SK-N-SH (cell line): Measurements from ENCODE around the gene KCNJ15. TPM values are rescaled to one million over a fixed set of nuclear protein-coding genes. Genes with fewer than 3 reads are reported as not detected.

Source experiments
- CTCF ChIA-PET: fragments of 300-600, 350-600 bp; formaldehyde crosslinking; extraction: SDS; loops from one replicate; lab custom pipeline; 2021; lab: Yijun Ruan, JAX
- POLR2A ChIA-PET: fragments of 350-600 bp; sonication (Branson Sonifier 250); formaldehyde crosslinking; extraction: SDS; loops from one replicate; lab custom pipeline; 2020; ENCODE audit warnings: antibody characterized with exemption, inconsistent platforms; lab: Yijun Ruan, JAX
- DNase-seq: peaks from one replicate; pipeline ENCODE4 v3.0.0; 2012
- H2AFZ ChIP-seq: fragments of 200-600 bp; sonication (generic); 2 replicates; pipeline ENCODE4 v1.8.1; 2016; ENCODE audit warnings: antibody characterized with exemption, mild to moderate bottlenecking, low read depth
- H3F3A ChIP-seq: fragments of 200-600 bp; sonication (generic); replicated peaks from 2 replicates; pipeline ENCODE3; 2016; ENCODE audit warnings: antibody characterized with exemption, mild to moderate bottlenecking; ENCODE audit not compliant: insufficient read depth
- H3K27ac ChIP-seq, 2 experiments: fragments of 200-500 bp in 1 of 2; fragments of 200-600 bp in 1 of 2; sonication (Bioruptor generic) in 1 of 2; sonication (generic), shearing (Covaris generic) in 1 of 2; 2 replicates each; pipeline versions ENCODE4 v1.5.1 to v1.6.1; 2014 to 2016; ENCODE audit warnings: low read depth in 2 of 2, inconsistent platforms in 1 of 2, low read length in 1 of 2, mild to moderate bottlenecking in 1 of 2, mixed read lengths in 1 of 2
- H3K27me3 ChIP-seq: fragments of 200-600 bp; sonication (generic), shearing (Covaris generic); 2 replicates; pipeline ENCODE4 v1.6.1; 2016; ENCODE audit warnings: mixed run types; ENCODE audit not compliant: insufficient read depth
- H3K36me3 ChIP-seq, 2 experiments: fragments of 200-500 bp in 1 of 2; fragments of 200-600 bp in 1 of 2; sonication (Bioruptor generic) in 1 of 2; sonication (generic) in 1 of 2; replicated peaks in 1 of 2; 2 replicates each; pipeline versions ENCODE3 to v1.5.1; 2014 to 2016; ENCODE audit warnings: low read length in 1 of 2, mild to moderate bottlenecking in 1 of 2; ENCODE audit not compliant: insufficient read depth in 2 of 2, control insufficient read depth in 1 of 2
- H3K4me1 ChIP-seq, 2 experiments: fragments of 200-500 bp in 1 of 2; fragments of 200-600 bp in 1 of 2; sonication (Bioruptor generic) in 1 of 2; sonication (generic), shearing (Covaris generic) in 1 of 2; 2 replicates each; pipeline versions ENCODE4 v1.5.1 to v1.6.1; 2014 to 2016; ENCODE audit warnings: low read depth in 1 of 2, low read length in 1 of 2, mixed run types in 1 of 2; ENCODE audit not compliant: insufficient read depth in 2 of 2, control insufficient read depth in 1 of 2
- H3K4me2 ChIP-seq: fragments of 200-600 bp; sonication (generic), shearing (Covaris generic); 2 replicates; pipeline ENCODE4 v1.6.1; 2017; ENCODE audit warnings: mixed run types
- H3K4me3 ChIP-seq, 2 experiments: fragments of 200-500 bp in 1 of 2; fragments of 200-600 bp in 1 of 2; sonication (Bioruptor generic) in 1 of 2; sonication (generic), shearing (Covaris generic) in 1 of 2; 2 replicates each; pipeline versions ENCODE4 v1.5.1 to v1.8.1; 2014 to 2016; ENCODE audit warnings: low read depth in 2 of 2, inconsistent platforms in 1 of 2, low read length in 1 of 2, mild to moderate bottlenecking in 1 of 2, mixed read lengths in 1 of 2, moderate library complexity in 1 of 2
- H3K79me2 ChIP-seq: fragments of 200-600 bp; sonication (generic); 2 replicates; pipeline ENCODE4 v1.8.1; 2017; ENCODE audit warnings: mild to moderate bottlenecking; ENCODE audit not compliant: insufficient read depth
- H3K9ac ChIP-seq: fragments of 200-600 bp; sonication (generic); 2 replicates; pipeline ENCODE4 v1.6.1; 2017; ENCODE audit warnings: mixed run types
- H3K9me2 ChIP-seq: fragments of 200-600 bp; sonication (generic); 2 replicates; pipeline ENCODE4 v1.6.1; 2017; ENCODE audit warnings: mixed run types
- H3K9me3 ChIP-seq: fragments of 200-600 bp; sonication (generic); 2 replicates; pipeline ENCODE4 v1.6.1; 2017; ENCODE audit warnings: mixed run types, mild to moderate bottlenecking, moderate library complexity
- H4K20me1 ChIP-seq: fragments of 200-600 bp; sonication (generic); 2 replicates; pipeline ENCODE4 v1.6.1; 2017; ENCODE audit warnings: mild to moderate bottlenecking, mixed run types; ENCODE audit not compliant: insufficient read depth
- ELF1 ChIP-seq: IDR thresholded peaks from 2 replicates; pipeline ENCODE4 v1.4.0; 2012
- RAD21 ChIP-seq: IDR thresholded peaks from 2 replicates; pipeline ENCODE4 v1.6.1; 2012; ENCODE audit warnings: mild to moderate bottlenecking, low read length
- SMC3 ChIP-seq: IDR thresholded peaks from 2 replicates; pipeline ENCODE4 v1.6.1; 2012; ENCODE audit warnings: low read depth, low read length, improper control_type of control experiment
- YY1 ChIP-seq: IDR thresholded peaks from 2 replicates; pipeline ENCODE4 v1.4.0; 2012; ENCODE audit warnings: low read depth, mild to moderate bottlenecking
- ZBTB33 ChIP-seq: IDR thresholded peaks from 2 replicates; pipeline ENCODE4 v1.4.0; 2012; ENCODE audit warnings: low read depth, borderline replicate concordance
- WGBS: methylation state at CpG from one replicate; pipeline ENCODE4 v1.1.6; 2017; ENCODE audit warnings: low lambda C conversion rate; 5-methylcytosine and 5-hydroxymethylcytosine counted together
- polyA plus RNA-seq, 3 experiments: library from polyadenylated mRNA; depleted of rRNA; stranded (reverse); fragments of >200 nt; gene quantifications; 2 replicates each; pipeline ENCODE4 v1.2.3, GENCODE V29; 2012
- TF ChIP-seq, protein P1 (sequence below): fragments of 200-600 bp; sonication (generic); IDR thresholded peaks from 2 replicates; pipeline ENCODE4 v1.6.1; 2017; ENCODE audit warnings: antibody characterized with exemption, mild to moderate bottlenecking, moderate library complexity

KCNJ15 gene
- polyA plus RNA-seq, 1 of the 3 experiments (the other 2 are of a cell fraction), result 0.03 TPM

DNA sequence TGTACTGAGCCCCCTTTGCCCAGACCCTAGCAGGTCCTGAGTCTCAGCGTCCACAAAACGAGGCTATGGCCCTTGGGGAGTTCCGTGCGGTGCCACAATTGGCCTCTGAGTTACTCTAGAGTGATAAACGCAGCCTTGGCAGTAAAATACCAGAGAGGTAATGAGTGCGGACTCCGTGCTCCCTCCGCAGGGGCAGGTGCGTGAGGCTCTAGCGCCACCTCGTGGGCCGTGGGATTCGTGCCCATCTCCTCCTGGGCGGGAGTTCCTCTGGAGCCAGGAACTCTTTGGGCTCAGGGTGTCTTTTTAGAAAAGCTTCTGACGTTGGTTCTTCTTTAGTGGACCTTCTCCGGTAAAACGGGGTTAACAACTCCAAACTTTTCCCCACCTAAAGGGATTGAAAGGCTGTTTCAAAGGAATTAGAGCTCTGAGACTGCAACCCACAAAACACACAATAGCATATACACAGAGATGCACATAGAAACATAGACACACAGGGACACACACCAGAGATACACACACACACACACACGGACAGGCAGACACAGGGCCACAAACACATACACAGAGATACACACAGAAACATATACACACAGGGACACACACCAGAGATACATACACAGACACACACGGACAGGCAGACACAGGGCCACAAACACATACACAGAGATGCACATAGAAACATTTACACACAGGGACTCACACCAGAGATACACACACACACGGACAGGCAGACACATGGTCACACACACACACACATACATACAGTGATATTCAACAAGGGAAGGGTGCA is 99.4 kb downstream of the KCNJ15 start:
- H3K4me3 ChIP-seq, result peak overlapping the region in 1 of 2 experiments; percentile 25; a peak in 1 of 4 replicates
- no peak overlapping the region for H3K9ac ChIP-seq
- H3F3A ChIP-seq, result no peaks in the 10 kb centered on the region
- no peak overlapping the region for H3K27ac ChIP-seq
- H3K9me2 ChIP-seq, result no peaks in the 10 kb centered on the region
- H3K79me2 ChIP-seq, result no peaks in the 10 kb centered on the region
- H3K4me1 ChIP-seq, result no peaks in the 10 kb centered on the region; a peak in 1 of 4 replicates
- H2AFZ ChIP-seq, result no peak overlapping the region
- TF ChIP-seq ZBTB33, result no peak
- TF ChIP-seq SMC3, result peak; percentile 96
- TF ChIP-seq, protein P1, sequence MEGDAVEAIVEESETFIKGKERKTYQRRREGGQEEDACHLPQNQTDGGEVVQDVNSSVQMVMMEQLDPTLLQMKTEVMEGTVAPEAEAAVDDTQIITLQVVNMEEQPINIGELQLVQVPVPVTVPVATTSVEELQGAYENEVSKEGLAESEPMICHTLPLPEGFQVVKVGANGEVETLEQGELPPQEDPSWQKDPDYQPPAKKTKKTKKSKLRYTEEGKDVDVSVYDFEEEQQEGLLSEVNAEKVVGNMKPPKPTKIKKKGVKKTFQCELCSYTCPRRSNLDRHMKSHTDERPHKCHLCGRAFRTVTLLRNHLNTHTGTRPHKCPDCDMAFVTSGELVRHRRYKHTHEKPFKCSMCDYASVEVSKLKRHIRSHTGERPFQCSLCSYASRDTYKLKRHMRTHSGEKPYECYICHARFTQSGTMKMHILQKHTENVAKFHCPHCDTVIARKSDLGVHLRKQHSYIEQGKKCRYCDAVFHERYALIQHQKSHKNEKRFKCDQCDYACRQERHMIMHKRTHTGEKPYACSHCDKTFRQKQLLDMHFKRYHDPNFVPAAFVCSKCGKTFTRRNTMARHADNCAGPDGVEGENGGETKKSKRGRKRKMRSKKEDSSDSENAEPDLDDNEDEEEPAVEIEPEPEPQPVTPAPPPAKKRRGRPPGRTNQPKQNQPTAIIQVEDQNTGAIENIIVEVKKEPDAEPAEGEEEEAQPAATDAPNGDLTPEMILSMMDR, result peak; percentile 97
- peak; percentile 95 for TF ChIP-seq RAD21
- TF ChIP-seq ELF1, result no peak
- no peak for TF ChIP-seq YY1
- DNase-seq, result peak; percentile 85
- H3K9me3 ChIP-seq, result no peaks in the 10 kb centered on the region
- H3K36me3 ChIP-seq, result no peaks in the 10 kb centered on the region
- WGBS, result 7% methylated on average over 15 of the region's 20 CpGs
- H4K20me1 ChIP-seq, result no peaks in the 10 kb centered on the region
- ChIA-PET CTCF (interaction anchor here (0.6 to 5.3 kb wide), 48 partner anchors 9 to 821 kb away, joined by 3 to 64 read pairs (median 4); no protein-coding TSS in a partner anchor), POLR2A (no interaction called here)
- H3K27me3 ChIP-seq, result no peaks in the 10 kb centered on the region
- H3K4me2 ChIP-seq, result no peak overlapping the region

Other genes starting within 250 kb of the KCNJ15 start
- gene ERG, start 241.5 kb downstream of the KCNJ15 start, polyA plus RNA-seq (2012; rRNA removed), result 0.05 TPM in 1 of 2 replicates, not detected in the other